Pulmonary artery endothelial cell (primary cell): ENCODE data around the gene MAP3K19. TPM values are rescaled to one million over a fixed set of nuclear protein-coding genes. Genes with fewer than 3 reads are reported as not detected.
A peak's percentile ranks its signal among the peaks of the same experiment; 100 is the strongest.
"Not testable (repeated sequence)": the region's sequence is repeated elsewhere in the genome, so short reads cannot be mapped to it uniquely, and the experiment has no call there.

ENCODE experiments used
- DNase-seq: peaks from one replicate; pipeline ENCODE4 v3.0.0-alpha.2; 2011; ENCODE audit warnings: low read depth, low spot score
- total RNA-seq: library from RNA; depleted of rRNA; stranded (reverse); fragments of >200 nt; gene quantifications from 2 replicates; pipeline ENCODE4 v1.2.3, GENCODE V29; 2014

The MAP3K19 gene, protein sequence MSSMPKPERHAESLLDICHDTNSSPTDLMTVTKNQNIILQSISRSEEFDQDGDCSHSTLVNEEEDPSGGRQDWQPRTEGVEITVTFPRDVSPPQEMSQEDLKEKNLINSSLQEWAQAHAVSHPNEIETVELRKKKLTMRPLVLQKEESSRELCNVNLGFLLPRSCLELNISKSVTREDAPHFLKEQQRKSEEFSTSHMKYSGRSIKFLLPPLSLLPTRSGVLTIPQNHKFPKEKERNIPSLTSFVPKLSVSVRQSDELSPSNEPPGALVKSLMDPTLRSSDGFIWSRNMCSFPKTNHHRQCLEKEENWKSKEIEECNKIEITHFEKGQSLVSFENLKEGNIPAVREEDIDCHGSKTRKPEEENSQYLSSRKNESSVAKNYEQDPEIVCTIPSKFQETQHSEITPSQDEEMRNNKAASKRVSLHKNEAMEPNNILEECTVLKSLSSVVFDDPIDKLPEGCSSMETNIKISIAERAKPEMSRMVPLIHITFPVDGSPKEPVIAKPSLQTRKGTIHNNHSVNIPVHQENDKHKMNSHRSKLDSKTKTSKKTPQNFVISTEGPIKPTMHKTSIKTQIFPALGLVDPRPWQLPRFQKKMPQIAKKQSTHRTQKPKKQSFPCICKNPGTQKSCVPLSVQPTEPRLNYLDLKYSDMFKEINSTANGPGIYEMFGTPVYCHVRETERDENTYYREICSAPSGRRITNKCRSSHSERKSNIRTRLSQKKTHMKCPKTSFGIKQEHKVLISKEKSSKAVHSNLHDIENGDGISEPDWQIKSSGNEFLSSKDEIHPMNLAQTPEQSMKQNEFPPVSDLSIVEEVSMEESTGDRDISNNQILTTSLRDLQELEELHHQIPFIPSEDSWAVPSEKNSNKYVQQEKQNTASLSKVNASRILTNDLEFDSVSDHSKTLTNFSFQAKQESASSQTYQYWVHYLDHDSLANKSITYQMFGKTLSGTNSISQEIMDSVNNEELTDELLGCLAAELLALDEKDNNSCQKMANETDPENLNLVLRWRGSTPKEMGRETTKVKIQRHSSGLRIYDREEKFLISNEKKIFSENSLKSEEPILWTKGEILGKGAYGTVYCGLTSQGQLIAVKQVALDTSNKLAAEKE (N-terminal part only)
- not detected in 2 replicates for total RNA-seq

DNA sequence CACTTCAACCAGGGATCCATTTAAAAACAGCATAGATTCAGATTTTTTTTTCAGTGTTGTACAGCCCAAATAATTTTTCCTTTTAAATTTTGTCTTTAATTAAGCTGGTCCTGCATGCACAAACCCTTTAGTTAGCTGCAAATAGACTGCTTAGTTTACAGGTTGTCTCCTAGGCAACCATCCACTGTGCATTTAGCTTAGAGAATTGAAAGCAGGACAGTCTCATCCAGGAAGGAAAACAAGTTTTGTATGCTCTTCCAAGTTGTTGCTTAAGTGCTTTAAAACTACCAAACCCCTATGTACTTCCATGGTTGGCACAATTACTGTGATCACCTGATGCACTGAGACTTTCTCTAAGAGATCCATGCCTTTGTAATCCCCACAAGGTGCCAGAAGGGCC is at the start of gene MAP3K19:
MAP3K19 (minus strand) TSS at position 148 of the 400 bp plus-strand sequence. CDS start 22,800 bp downstream, outside the sequence.
- no peak for DNase-seq

DNA sequence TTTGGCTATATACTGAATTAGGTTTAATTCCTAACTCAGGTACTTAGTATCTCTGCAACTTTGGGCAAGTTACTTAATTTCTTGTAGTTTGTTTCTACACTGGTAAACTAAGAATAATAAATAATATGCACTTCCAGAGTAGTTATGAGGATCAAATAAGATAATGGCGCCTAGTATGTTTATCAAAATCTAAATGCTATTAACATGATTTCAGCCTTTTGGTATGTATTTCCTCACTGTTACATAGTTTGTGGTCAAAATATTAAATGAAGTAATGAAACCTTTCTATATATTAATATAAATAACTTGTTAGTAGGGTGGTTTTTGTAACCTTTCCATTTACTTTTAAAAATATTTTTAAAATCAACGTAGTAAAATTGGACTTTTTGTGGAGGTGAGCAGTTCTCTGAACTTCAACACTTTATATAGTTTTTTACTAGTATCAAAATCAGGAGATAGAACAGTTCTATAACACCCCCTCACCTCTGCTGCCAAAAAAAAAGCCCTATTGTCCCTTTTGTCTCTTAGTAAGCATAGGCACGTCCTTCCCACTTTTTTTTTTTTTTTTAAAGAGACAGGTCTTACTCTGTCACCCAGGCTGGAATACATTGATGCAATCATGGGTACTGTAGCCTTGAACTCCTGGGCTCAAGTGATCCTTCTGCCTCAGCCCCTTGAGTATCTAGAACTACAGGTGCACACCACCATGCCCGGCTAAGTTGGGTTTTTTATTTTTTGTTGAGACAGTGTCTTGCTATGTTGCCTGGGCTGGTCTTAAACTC is 49.6 kb upstream of the MAP3K19 start:
- no peak for DNase-seq

DNA sequence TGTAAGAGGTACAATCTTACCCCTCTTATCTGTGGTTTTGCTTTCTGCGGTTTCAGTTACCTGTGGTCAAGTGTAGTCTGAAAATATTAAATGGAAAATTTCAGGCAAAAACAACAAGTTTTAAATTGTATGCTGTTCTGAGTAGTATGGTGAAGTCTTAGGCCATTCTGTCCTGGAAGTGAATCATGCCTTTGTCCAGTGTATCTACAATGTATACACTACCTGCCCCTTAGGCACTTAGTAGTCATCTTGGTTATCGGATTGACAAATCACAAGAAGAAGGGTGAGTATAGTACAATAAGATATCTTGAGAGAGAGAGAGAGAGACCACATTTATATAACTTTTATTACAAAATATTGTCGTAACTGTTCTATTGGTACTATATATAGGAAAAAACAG is 48.3 kb upstream of the MAP3K19 start:
- DNase-seq = no peak

DNA sequence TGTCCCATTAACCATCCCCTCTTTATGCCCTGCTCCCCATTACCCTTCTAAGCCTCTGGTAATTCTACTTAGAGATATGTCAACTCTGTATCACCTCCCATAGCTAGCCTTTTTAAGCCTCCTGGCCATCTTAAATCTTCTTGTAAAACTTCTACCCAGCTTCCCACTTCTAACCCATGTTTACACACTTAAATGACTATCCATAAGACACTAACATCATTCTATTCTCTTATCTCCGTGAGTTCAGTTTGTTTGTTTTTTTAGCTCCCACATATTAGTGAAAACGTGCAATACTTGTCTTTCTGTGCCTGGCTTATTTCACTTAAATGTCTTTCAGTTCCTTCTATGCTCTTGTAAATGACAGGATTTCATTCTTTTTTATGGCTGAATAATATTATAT is 47.3 kb upstream of the MAP3K19 start:
- no peak for DNase-seq

DNA sequence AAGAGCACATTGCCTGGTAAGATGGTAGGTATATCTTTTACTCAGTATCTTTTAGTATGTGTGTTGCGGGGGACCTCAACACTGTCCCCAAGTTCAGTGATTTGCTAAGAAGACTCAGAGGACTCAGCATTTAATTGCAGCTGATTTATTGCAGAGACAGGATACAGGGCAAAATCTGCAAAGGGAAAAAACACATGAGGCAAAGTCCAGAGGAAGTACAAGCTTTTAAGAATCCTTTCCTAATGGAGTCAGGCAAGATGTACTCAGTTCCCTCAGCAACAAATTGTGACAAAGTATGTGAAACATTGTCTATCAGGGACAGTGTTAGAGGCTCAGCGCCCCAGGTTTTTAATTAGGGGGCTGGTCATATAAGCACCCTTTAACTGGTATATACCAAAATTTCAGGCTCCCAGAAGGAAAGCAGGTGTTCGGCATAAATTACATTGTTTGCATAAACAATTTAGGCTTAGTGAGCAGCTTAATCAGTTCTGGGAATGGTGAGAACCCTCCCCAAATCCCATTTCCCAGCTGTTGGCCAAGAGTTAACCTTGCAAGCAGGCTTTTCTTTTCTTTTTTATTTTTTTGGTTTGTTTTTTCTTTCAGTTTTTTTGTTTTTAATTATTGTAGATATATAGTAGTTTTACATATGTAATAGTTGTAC is 46.6 kb upstream of the MAP3K19 start:
- no peak for DNase-seq

DNA sequence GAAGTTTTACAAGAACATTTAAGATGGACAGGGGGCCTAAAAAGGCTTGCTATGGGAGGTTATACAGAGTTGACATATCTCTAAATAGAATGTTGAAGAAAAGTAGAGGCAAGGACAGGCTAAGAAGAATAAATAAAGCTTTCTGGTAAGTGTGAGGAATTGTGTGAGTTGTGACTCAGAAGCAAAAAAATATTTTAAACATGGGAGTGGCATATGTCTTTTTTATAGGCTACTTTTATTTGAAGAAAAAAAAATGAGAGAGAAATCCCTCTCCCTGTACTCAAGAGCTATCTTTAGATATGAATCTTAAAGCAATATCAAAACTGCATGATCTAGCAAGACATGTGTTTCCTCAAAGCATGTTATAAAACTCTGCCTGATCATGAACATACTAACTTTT is 45.9 kb upstream of the MAP3K19 start:
- no peak for DNase-seq

DNA sequence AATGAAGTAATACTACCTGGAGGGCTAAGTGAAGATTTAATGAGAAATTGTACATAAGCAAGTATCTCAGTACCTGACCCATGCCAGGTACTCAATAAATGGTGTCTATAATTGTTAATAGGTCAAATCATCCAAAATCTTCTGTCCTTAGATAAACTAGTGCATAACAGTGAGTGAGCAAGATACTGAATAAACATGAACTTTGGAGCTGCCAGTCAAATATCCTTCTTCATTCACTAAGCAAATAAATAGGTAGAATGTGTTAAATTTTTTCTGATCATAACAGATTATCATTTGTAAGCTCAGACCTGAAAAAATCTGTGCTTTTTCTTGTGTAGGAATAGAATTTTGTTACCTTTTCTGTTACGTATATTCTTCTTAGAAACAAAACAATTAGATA is 44.4 kb upstream of the MAP3K19 start:
- DNase-seq = no peak

DNA sequence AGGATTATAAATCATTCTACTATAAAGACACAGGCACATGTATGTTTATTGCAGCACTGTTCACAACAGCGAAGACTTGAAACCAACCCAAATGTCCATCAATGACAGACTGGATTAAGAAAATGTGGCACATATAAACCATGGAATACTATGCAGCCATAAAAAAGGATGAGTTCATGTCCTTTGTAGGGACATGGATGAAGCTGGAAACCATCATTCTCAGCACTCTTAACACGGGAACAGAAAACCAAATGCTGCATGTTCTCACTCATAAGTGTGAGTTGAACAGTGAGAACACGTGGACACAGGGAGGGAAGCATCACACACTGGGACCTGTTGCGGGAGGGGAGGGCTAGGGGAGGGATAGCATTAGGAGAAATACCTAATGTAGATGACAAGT is 42.4 kb upstream of the MAP3K19 start:
- not testable (repeated sequence) for DNase-seq

DNA sequence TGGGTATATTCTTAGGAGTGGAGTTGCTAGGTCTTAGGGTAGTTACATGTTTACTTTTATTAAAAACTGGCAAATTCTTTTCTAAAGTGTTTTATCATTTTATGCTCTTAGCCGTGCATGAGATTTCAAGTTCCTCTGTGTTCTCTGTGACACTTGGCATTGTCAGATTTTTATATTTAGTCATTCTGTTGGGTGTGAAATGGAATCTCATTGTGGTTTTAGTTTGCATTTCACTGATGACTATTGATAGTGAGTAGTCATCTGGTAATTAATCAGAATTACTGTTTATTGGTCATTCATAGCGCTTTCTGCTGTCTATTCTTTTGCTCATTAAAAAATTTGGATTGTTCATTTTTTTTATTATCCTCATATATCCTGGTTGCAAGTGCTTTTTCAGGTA is 39.0 kb upstream of the MAP3K19 start:
- no peak for DNase-seq

DNA sequence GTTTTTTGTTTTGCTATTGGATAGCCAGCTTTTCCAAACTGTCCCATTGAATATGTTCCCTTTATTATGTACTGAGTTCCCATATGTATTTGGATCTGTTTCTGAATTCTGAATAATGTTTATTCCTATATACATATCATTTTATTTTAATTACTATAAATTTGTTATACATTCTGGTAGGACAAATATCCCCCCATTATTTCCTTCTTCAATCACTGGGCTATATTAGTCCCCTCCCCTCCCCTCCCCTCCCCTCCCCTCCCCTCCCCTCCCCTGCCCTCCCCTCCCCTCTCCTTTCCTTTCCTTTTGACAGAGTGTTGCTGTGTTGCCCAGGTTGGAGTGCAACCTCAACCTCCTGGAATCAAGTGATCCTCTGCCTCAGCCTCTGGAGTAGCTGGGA is 31.2 kb upstream of the MAP3K19 start:
- DNase-seq = no peak

DNA sequence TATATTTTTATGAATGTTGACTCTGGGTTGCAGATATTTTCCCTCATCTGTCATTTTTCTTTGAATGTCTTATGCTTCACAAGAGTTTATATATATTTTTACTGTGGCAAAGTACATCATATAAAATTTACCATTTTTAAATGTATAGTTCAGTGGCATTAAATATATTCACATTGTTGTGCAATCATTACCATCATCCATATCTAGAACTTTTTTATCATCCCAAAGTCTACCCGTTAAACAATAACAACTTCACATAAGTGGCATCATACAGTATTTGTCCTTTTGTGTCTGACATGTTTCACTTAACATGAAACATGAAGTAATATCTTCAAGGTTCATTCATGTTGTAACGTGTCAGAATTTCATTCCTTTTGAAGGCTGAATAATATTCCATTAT is 29.3 kb upstream of the MAP3K19 start:
- DNase-seq = no peak

DNA sequence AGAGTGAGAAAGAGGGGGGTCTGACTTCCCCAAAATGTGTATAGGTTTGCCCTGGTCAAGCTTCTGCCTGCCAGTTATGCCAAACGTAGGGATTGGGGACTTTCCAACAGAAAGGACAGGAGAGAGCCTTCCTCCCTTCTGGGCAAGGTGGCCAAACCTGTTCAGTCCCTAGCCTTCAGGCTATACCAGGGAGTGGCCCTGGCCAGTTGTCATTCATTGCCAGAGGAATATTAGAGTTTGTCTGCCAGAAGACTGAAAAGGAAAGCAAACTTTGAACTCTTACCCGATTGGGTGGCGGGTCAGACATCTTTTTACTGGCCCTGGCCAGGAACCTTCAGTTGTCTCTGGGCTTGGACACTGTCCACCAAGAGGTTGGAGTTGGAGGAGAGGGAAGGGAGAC is 27.0 kb upstream of the MAP3K19 start:
- DNase-seq = no peak

DNA sequence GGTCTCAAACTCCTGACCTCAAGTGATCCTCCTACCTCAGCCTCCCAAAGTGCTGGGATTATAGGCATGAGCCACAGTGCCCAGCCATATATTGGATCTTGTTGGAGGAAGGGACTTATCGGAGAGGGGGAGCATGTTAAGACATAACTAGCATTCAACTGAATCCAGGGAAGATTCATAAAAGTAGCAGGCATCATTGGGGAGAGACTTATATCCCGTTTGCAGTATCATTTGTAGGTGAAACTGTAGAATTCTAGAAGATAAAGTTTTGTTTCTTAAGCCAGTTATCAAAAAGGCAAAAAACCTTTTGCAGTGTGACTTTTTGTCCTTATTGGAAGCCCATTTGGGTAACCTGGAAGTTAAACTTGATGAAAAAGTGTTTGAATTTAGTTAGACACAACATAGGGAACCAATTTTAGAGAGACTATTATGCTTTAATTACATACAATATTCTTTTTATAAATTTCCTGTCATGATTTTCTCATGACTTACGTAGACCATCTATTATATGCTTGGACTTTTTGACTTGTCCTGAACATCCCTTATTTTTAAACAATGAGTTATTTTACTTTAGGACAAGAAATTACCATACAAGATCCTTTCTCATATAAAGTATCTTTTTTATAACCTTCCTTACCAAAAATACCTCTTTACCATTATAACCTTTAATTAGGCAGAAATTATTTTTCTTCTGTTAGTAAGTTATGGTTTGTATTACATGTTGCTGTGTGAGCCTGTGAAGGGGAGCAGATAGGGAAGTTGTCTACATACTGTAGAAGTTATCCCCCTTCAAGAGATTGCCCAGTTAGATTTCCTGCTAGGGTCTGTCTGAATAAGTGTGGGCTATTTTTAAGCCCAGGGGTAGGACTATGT is 25.1 kb upstream of the MAP3K19 start:
- no peak for DNase-seq

DNA sequence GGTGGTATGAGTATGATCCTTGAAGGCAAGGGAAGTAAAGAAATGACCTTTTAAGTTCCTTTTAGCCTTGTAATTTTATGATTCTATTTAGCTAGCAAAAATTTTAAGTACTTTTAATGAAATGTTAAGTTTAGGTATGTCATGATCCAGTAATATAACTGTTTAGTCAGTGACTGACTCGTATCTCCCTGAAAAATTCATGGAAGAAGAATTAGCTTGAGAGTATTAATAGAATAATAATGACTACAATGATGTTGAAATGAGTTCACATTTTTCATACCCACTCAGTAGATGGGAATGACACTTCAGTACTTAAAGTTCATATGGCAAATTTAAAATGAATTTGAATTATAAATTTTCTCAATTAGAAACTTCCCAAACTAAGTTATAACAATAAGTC is 19.5 kb upstream of the MAP3K19 start:
- no peak for DNase-seq

DNA sequence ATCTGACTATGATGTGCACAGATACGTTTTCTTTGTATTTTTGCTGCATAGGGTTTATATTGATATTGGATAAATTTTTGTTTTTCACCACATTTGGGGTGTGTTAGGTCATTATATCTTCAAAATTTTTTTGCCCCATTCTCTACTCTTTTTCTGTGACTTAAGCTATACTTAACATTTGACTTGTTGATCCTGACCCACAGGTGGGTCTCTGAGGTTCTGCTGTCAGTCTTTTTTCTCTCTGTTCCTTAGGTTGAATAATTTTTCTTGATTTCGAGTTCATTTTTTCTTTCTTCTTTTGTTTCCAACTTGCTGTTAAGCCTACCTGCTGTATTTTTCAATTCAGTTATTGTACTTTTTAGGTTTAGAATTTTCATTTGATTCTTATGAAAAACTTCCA is 16.9 kb upstream of the MAP3K19 start:
- no peak for DNase-seq

DNA sequence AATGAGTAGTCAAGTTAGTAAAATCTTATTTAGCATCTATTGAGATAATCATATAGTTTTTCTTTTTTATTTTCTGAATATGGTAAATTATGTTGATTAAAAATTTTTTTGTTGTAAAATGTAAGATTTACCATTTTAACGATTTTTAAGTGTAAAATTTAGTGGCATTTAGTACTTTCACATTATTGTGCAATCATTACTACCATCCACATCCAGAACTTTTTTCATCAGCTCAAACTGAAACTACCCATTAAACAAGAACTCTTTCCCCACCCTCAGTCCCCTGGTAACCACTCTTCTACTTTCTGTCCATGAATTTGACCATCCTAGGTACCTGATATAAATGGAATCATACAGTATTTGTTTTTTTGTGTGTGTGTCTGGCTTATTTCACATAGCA is 16.0 kb upstream of the MAP3K19 start:
- DNase-seq = no peak

DNA sequence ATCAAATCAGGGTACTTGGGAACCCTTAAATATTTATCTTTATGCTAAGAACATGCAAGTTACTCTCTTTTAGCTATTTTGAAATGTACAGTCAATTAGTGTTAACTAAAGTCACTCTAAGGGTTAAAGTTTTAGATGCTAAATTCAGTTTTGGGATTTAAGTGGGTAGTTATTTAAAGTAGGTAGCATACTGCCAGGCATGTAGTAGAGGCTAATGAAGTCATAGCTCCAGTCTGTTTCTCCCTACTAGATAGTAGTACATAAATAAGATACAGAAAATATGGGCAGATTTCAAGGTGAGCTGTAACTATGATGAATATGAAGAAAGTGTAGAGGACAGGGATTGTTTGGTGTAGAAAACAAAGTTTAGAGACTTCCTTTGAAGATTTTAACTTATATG is 12.3 kb upstream of the MAP3K19 start:
- DNase-seq = no peak

DNA sequence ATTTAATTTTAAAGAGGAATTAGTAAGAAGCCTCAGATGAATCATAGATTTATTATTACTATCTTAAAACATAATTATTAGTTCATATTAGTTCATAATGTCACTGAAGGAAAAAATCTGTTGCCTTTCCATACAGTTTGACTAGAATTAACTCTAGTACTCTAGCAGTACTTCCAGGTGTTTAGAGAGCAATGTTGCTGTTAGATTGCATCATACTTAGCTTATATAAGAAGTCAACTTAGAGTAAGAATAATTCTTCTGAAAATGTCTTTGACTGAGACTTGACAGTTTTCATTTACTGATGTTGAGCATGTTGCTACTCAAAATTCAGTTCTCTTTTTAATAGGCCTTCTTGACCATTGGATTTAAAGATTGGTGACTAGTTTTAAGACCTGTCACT is 9.5 kb upstream of the MAP3K19 start:
- DNase-seq = no peak

DNA sequence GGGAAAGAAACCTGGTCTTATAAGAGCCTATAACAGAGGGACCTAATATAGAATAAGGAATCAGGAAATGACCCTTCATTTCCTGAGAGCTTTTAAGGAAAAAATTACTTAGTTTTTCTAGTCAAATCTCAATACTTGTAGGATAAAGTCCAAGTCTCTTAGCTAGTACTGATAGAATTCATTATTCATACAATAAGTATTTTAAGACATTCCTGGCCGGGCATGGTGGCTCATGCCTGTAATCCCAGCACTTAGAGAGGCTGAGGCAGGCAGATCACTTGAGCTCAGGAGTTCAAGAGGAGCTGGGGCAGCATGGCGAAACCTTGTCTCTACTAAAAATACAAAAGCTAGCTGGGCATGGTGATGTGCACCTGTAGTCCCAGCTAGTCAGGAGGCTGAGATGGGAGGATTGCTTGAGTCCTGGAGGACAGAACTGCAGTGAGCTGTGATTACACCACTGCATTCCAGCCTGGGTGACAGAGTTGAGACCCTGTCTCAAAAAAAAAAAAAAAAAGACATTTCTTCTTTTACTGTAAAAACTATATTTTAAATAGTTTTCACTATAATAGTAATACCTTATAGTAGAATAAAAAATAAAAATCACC is 8.0 kb upstream of the MAP3K19 start:
- peak; percentile 32 for DNase-seq
